ENCODE results near the gene PRR20E.
"Not testable (repeated sequence)": the region's sequence is repeated elsewhere in the genome, so short reads cannot be mapped to it uniquely, and the experiment has no call there.

GRCh38 chr13:57139781-57140180, 27.2 kb upstream of the PRR20E start:
- TF ChIP-seq, protein P1, sequence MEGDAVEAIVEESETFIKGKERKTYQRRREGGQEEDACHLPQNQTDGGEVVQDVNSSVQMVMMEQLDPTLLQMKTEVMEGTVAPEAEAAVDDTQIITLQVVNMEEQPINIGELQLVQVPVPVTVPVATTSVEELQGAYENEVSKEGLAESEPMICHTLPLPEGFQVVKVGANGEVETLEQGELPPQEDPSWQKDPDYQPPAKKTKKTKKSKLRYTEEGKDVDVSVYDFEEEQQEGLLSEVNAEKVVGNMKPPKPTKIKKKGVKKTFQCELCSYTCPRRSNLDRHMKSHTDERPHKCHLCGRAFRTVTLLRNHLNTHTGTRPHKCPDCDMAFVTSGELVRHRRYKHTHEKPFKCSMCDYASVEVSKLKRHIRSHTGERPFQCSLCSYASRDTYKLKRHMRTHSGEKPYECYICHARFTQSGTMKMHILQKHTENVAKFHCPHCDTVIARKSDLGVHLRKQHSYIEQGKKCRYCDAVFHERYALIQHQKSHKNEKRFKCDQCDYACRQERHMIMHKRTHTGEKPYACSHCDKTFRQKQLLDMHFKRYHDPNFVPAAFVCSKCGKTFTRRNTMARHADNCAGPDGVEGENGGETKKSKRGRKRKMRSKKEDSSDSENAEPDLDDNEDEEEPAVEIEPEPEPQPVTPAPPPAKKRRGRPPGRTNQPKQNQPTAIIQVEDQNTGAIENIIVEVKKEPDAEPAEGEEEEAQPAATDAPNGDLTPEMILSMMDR (conservative IDR thresholded peaks at IDR 0.05; ENCODE audit: low read length): not testable (repeated sequence)
- TF ChIP-seq EZH2phosphoT487 (IDR thresholded peaks at IDR 0.05; ENCODE audit: borderline replicate concordance): not testable (repeated sequence)
